Suprapubic skin (tissue), 4 donors: ENCODE measurements around the gene CASKIN1.

Source experiments
- CTCF ChIP-seq, 2 donors: fragments of 200-600 bp in 1 of 2; fragments of 450-650 bp in 1 of 2; sonication (generic) in 1 of 2; IDR thresholded peaks; one replicate each; pipeline ENCODE4 v1.5.1; 2016 to 2019; ENCODE audit warnings: antibody characterized with exemption in 2 of 2, mild to moderate bottlenecking in 1 of 2, moderate library complexity in 1 of 2
- POLR2A ChIP-seq, 2 donors: fragments of 450-650 bp; IDR thresholded peaks; one replicate each; pipeline ENCODE4 v1.6.1; 2017; ENCODE audit warnings: antibody characterized with exemption in 2 of 2, mild to moderate bottlenecking in 2 of 2, moderate library complexity in 2 of 2
- POLR2AphosphoS5 ChIP-seq, 3 donors: sonication (generic); formaldehyde crosslinking; IDR thresholded peaks; one replicate each; pipeline ENCODE4 v1.6.1; 2017; ENCODE audit warnings: antibody characterized with exemption in 3 of 3

- TF ChIP-seq CTCF (IDR thresholded peaks at IDR 0.05) (no peak), POLR2AphosphoS5 (IDR thresholded peaks at IDR 0.05) (no peak), POLR2A (IDR thresholded peaks at IDR 0.05) (no peak)
Measured at GRCh38 chr16:2183671-2184070, 12.7 kb downstream of the CASKIN1 start.
